Measurements from ENCODE around the gene RNF112.
"Not testable (repeated sequence)": the region's sequence is repeated elsewhere in the genome, so short reads cannot be mapped to it uniquely, and the experiment has no call there.

RNF112 gene

GRCh38 chr17:19457830-19458271 is 46.8 kb downstream of the RNF112 start:
- no peaks in the 10 kb centered on the region for H3F3A ChIP-seq (ENCODE audit: insufficient read depth)
- no peaks in the 10 kb centered on the region for H3K79me2 ChIP-seq (ENCODE audit: insufficient read depth, low read length)
- no peaks in the 10 kb centered on the region for H3K27me3 ChIP-seq (ENCODE audit: low read length)
- H3K4me2 ChIP-seq (ENCODE audit: low read depth, low read length, poor library complexity, severe bottlenecking) = no peak overlapping the region
- no peaks in the 10 kb centered on the region for H3K9me3 ChIP-seq (ENCODE audit: insufficient read depth, low read length)
- no peak overlapping the region for H3K27ac ChIP-seq (ENCODE audit: low read depth, low read length)
- no peaks in the 10 kb centered on the region for H3K9me2 ChIP-seq (replicated peaks; ENCODE audit: insufficient read depth, low read length)
- no peaks in the 10 kb centered on the region for H4K20me1 ChIP-seq (ENCODE audit: low read depth, low read length)
- TF ChIP-seq EZH2phosphoT487 (conservative IDR thresholded peaks at IDR 0.05; ENCODE audit: low read length) (no peak), CTCF (IDR thresholded peaks at IDR 0.05; ENCODE audit: insufficient read depth, low read length, poor library complexity, severe bottlenecking) (no peak)
- H3K36me3 ChIP-seq (ENCODE audit: low read length) = no peaks in the 10 kb centered on the region
- no peak overlapping the region for H3K4me3 ChIP-seq (ENCODE audit: insufficient read depth, low read length, poor library complexity, severe bottlenecking)
- no peak overlapping the region for H2AFZ ChIP-seq (ENCODE audit: low read depth, low read length, severe bottlenecking)
- no peak overlapping the region for H3K9ac ChIP-seq (ENCODE audit: low read length)

DNA sequence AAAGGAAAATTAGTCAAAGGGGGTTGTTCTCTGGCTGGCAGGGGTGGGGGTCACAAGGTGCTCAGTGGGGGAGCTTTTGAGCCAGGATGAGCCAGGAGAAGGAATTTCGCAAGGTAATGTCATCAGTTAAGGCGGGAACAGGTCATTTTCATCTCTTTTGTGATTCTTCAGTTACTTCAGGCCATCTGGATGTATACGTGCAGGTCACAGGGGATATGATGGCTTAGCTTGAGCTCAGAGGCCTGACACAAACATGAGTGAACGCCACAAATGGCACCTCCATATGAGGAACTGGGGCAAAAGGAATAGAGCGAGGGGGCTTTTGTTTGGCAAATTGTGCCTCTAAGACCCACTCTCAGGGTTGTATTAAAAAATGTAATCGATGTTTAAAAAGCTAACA is 47.4 kb downstream of the RNF112 start:
- not testable (repeated sequence) for H3K9ac ChIP-seq (ENCODE audit: low read length); H3K27ac ChIP-seq (ENCODE audit: low read depth, low read length); H3K4me3 ChIP-seq (ENCODE audit: insufficient read depth, low read length, poor library complexity, severe bottlenecking); H3K27me3 ChIP-seq (ENCODE audit: low read length); H3K36me3 ChIP-seq (ENCODE audit: low read length); H3K9me3 ChIP-seq (ENCODE audit: insufficient read depth, low read length); H3K4me2 ChIP-seq (ENCODE audit: low read depth, low read length, poor library complexity, severe bottlenecking); H3K9me2 ChIP-seq (replicated peaks; ENCODE audit: insufficient read depth, low read length); H2AFZ ChIP-seq (ENCODE audit: low read depth, low read length, severe bottlenecking); H4K20me1 ChIP-seq (ENCODE audit: low read depth, low read length); H3K79me2 ChIP-seq (ENCODE audit: insufficient read depth, low read length); H3F3A ChIP-seq (ENCODE audit: insufficient read depth)

- not testable (repeated sequence) for H3K27ac ChIP-seq (ENCODE audit: low read depth, low read length); H3K27me3 ChIP-seq (ENCODE audit: low read length); H3K9me2 ChIP-seq (replicated peaks; ENCODE audit: insufficient read depth, low read length); H3K79me2 ChIP-seq (ENCODE audit: insufficient read depth, low read length); H3K36me3 ChIP-seq (ENCODE audit: low read length); H4K20me1 ChIP-seq (ENCODE audit: low read depth, low read length); H3F3A ChIP-seq (ENCODE audit: insufficient read depth); H3K9me3 ChIP-seq (ENCODE audit: insufficient read depth, low read length); H2AFZ ChIP-seq (ENCODE audit: low read depth, low read length, severe bottlenecking); H3K4me2 ChIP-seq (ENCODE audit: low read depth, low read length, poor library complexity, severe bottlenecking); H3K9ac ChIP-seq (ENCODE audit: low read length); H3K4me3 ChIP-seq (ENCODE audit: insufficient read depth, low read length, poor library complexity, severe bottlenecking)
Measured at GRCh38 chr17:19459018-19459655, 48.1 kb downstream of the RNF112 start.

DNA sequence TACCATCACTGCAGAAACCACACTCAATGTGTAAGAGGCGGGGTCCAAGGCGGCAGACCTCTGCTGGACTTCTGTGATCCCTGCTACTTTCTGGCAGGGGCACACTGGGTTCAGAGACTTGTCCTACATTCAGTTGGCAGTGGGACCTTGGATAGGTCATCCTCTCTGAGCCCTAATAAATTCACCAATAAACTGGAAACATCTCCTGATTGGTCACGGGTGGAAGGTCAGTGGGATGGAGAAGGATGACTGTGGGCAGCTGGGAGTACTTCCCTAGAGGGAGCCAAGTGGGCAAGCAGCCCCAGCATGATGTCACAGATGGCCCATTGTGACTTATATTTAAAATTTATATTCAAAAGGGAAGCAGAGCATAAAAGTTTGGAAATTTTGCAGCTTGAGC is 49.7 kb downstream of the RNF112 start:
- Histone ChIP-seq H3F3A (ENCODE audit: insufficient read depth) (peaks cover 4% of the 10 kb centered on the region), H4K20me1 (ENCODE audit: low read depth, low read length) (no peaks in the 10 kb centered on the region), H2AFZ (ENCODE audit: low read depth, low read length, severe bottlenecking) (no peak overlapping the region), H3K4me3 (ENCODE audit: insufficient read depth, low read length, poor library complexity, severe bottlenecking) (no peak overlapping the region), H3K9me3 (ENCODE audit: insufficient read depth, low read length) (no peaks in the 10 kb centered on the region), H3K4me2 (ENCODE audit: low read depth, low read length, poor library complexity, severe bottlenecking) (no peak overlapping the region), H3K27me3 (ENCODE audit: low read length) (no peaks in the 10 kb centered on the region), H3K9ac (ENCODE audit: low read length) (no peak overlapping the region), H3K9me2 (replicated peaks; ENCODE audit: insufficient read depth, low read length) (no peaks in the 10 kb centered on the region), H3K27ac (ENCODE audit: low read depth, low read length) (0 out of 2 replicates have a peak overlapping the region, but pooled peaks have one; percentile 25), H3K36me3 (ENCODE audit: low read length) (no peaks in the 10 kb centered on the region), H3K79me2 (ENCODE audit: insufficient read depth, low read length) (no peaks in the 10 kb centered on the region)
- TF ChIP-seq CTCF (IDR thresholded peaks at IDR 0.05; ENCODE audit: insufficient read depth, low read length, poor library complexity, severe bottlenecking) (no peak), EZH2phosphoT487 (conservative IDR thresholded peaks at IDR 0.05; ENCODE audit: low read length) (no peak)

Data from SU-DHL-6 (cell line).